HL-60/S4 treated with retinoic acid at 250 ng/mL for 4 days and 3 days (cell line): ENCODE results near the gene LPP.

Experiments used
- in situ Hi-C: fragments of 300-500 bp; cut with MboI; formaldehyde crosslinking; loops from 2 replicates; pipeline ENCODE4 v1.7.0; 2022; ENCODE audit warnings: low sequenced_read_pairs

LPP gene

DNA sequence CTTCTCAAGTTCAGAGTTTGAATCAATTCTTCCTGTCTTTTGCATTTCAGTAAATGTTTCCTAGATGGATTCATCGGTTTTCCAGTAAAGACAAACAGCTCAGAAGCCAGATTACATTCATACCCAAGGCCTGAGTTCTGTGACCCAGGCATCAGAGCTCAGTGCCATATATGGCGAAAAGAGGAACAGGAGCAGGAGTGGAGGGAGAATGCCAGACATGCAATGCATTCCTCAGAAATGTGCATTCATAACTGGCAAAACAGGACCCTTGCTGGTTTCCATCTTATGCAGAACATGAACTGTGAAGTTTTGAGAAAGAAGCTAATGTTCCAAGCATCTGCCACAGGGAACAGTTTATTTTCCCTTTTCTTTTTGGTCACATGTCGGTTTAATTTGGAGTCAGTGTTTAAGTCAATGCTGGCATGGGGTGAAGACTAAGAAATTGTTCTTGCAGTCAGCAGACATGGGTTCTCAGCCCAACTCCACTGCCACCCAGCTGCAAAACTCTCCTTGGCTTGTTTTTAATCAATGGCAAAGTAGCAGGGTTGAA, 116.5 kb downstream of the LPP start:
- in situ Hi-C loops: no loop called here

DNA sequence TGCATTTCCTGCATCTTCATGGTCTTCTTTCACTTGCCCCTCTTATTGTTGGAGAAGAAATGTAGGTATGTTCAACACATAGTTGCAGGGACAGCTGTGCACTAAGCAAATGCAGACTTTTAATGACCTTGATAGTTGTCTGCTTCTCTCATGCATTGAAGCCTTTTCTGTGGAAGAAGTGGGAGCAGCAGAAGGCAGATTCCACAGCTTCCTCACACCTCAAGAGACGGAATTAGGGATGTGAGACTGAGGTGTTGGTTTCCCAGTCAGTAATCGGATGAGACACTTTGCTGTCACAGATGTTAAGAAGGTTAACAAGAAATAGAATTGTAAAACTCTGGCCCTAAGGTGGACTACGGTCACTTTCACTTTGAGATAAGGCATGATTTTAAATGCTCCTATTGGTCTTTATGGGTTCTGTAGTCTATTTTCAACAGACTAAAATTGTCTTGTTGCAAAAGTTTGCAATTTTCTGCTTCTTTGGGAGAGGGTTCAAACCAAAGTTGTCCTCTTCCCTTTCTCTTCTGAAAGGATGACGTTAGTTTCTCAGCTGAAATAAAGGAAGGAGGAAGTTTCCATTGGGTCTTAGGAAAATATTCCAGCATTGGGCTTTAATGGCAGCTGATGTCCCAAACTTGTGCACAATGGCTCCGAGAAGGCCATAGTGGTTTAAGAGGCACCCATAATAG, 117.4 kb downstream of the LPP start:
- in situ Hi-C loops: no loop called here

DNA sequence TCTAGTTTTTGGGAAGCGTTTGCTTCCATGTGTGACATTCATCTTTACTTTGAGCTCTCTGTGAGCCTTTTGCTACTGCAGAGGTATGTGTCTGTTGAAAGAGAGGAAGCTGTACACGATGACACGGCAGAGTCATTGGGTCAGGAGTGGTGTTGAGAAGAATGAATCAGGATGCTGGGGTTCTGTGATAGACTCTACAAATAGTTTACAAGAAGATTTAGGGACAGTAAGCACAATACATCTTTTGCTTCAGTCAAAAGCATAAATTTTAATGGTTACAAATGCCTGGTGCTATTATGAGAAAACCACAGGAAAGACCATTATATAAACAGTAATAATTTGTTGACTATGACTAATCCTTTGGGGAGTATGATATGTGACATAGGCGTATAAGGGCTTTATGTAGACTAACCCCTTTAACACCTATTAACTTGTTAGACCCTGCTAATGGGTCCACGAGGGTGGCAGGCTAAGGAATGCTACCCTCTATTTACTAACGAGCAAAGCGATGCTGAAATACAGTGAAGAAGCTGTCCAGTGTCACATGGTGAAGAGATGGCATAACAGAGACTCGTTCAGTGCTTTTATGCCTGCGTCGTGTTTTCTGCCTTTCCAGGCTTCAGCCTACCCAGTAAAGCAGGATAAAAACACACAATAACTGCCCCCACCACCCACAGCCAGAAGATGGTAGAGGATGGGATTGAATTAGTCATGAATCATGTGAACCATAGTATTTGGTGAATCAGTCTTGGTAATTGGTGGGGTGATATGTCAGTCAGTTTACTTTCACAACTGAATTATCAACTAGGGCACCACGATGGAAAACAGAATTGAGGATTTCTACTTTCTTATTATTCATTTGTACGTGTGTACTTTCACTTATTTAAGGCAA, 118.8 kb downstream of the LPP start:
- in situ Hi-C loops: no loop called here

DNA sequence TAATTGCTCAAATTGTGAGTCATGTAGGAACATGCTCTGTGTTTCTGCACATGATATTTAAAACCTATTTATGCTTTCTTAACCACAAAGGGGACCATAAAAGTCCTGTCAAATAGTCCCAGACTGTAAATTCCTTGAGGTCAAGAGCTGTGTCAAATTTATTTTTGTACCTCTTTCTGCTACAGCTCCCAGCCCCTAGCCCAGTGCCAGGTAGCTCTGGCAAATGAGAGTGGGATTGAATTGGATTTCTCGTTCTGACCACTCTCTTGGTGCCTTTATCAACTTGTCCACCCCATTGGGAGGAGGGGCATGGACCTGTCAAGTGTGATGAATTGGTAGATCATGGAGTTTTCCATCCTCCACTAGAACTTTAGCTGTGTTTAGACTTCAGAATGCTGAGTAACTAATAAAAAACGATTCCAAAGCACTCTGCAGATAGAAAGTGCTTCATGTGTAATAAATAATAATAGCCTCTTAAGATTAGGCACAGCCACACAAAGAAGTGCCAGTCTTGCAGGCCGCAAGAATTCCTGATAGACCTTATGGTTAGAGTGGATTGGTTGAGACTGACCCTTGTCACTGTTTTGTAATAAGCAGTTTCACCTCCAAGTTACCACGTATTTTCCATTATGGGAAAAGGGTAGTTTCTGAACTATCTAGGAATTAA, 120.4 kb downstream of the LPP start:
- in situ Hi-C loops: no loop called here

DNA sequence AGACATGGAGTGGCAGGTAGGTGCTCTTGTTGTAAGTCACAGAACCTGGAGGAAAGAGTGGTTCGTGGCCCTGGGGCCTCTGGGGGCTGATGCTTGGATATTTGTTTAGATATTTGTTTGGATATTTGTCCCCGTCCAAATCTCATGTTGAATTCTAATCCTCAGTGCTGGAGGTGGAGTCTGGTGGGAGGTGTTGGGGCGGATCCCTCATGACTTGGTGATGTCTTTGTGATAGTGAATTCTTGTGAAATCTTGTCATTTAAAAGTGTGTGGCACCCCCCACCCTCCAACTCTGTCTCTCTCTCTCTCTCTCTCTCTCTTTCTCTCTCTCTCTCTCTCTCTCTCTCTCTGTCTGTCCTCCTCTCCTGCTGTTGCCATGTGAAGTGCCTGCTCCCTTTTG, 122.4 kb downstream of the LPP start:
- in situ Hi-C loops: no loop called here

GRCh38 chr3:188278717-188279324, 124.9 kb downstream of the LPP start:
- in situ Hi-C loops: no loop called here

- in situ Hi-C loops: no loop called here
Measured at GRCh38 chr3:188279502-188280335, 125.8 kb downstream of the LPP start.

GRCh38 chr3:188280627-188281026, 126.7 kb downstream of the LPP start:
- in situ Hi-C loops: no loop called here

GRCh38 chr3:188282871-188283270, 128.9 kb downstream of the LPP start:
- in situ Hi-C loops: no loop called here

GRCh38 chr3:188283347-188283746, 129.4 kb downstream of the LPP start:
- in situ Hi-C loops: no loop called here

GRCh38 chr3:188284455-188285212, 130.7 kb downstream of the LPP start:
- in situ Hi-C loops: no loop called here

- in situ Hi-C loops: no loop called here
Measured at GRCh38 chr3:188286087-188286513, 132.1 kb downstream of the LPP start.

DNA sequence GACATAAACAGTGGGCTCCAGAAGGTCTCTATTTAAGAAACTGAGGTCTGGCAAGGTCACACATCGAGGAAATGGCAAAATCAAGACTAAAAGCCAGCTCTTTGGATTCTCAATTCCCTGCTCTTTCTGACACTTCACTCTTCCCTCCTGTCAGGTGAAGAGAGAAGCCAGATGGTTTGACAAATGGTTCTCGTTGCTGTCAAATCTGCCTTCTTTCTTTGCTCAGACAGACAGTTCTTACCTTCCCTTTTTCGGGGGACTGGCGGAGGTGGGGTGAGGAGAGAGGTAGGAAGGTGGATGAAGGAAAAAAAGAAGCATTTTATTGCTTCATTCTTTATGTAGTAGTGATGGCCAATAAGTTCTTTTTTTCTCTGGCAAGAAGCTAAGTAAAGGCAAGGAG, 133.4 kb downstream of the LPP start:
- in situ Hi-C loops: no loop called here

DNA sequence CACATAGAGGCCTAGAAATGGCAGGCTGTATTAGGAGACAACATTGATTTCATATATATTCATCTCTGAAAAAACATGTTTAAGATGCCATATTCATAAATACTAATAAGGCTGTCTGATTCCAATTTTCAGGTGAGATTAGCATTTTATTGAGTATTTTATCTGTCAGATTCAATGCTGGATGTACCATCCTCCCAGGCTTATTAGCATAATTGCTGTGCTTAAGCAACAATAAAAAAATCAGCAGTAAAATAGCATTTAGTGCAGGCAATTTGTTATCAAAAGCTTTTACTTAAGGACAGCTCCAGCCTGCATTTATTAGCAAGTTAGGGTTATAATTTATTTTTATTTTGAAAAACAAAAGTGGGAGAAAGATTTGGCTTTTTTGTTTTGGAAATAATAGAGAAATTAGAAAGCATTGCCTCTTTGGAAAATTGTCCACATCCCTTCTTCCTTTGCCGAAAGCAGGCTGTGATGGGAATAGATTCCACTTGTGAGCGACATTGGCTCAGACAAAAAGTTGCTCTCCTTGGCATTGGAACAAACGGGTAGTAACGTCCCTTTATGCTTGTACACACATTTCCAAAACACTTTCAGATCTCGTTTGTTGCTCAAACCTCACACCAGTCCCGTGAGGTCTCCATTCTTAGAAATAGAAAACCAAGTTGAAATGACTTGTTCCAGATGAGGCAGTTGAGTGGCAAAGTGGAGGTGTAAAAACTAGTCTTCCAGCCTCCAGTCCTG, 134.0 kb downstream of the LPP start:
- in situ Hi-C loops: no loop called here

DNA sequence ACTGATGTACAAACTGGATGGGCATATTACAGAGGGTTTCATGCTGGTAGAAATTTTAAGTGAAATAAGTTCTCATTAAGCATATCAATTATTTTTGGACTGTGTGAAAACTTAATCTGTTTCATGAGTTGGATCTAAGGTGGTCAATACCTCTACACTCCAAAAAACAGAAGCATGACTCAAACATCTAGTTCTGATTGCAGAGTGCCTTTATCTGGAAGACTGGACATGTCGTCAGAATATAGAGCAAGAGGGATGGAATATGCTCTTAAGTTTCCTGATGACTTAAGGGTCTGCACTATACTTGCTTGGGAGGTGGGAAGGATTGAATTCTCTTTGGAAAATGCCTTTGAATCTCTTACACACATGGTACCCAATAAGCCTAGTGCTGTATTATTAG, 138.3 kb downstream of the LPP start:
- in situ Hi-C loops: no loop called here

DNA sequence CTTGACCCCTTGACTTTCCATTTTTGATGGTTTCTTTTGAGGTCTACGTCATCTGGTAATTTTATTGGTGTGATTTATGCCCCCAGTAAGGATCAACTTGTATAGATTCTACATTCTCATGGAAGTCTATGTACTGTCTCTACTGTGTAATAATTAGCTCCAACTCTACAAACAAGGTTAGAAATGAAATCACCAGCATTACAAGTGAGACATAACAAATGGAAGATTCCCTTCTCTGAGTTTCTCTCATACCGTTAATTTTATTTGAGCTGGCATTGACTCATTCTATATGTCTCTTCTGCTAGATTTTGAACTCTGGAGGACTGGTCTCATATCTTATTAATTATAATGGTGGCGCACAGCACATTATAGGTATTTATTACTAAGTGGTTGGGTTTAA, 138.9 kb downstream of the LPP start:
- in situ Hi-C loops: no loop called here

GRCh38 chr3:188294113-188294512, 140.2 kb downstream of the LPP start:
- in situ Hi-C loops: no loop called here

DNA sequence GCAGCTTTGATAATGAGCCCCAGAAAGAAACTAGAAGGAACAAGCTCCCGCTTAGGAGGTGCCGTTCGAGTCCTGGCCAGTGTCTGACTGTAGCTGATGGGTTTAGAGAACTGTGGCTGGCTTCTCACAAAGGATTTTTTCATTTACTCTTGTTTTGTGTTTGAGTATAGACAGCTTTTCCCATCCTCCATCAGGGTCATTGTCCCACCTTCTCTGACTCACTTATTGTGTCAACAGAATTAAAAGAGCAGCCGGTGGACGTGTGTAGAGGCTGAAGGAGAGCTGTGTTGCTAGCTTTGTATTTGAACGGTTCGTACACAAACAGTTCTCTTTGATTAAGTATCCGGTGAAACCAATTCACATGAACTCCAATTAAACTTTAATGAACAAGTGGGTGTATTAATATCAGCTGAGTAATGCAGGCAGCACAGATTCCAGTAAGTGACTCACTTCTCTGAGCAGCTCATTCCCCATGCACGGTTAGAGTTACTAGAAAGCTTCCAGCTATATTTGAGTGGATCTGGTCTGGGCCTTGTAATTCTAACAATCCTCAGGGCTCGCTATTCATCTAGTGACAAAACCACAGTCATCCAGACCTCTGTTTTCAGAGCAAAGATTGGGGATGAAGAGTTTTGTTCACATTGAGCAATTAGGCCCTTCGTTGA, 141.0 kb downstream of the LPP start:
- in situ Hi-C loops: no loop called here
